Stimulated activated naive CD8-positive, alpha-beta T cell treated with anti-CD3 and anti-CD28 coated beads, Interleukin-15, Interleukin-2, amounts not matched to agents 100 ng/mL and 50 ng/mL, for 24 hours (primary cell): Measurements from ENCODE around the gene PDE1C.
"Not testable (repeated sequence)": the region's sequence is repeated elsewhere in the genome, so short reads cannot be mapped to it uniquely, and the experiment has no call there.

Experiments
- H3K27ac Mint-ChIP-seq: one replicate; pipeline ENCODE4 v1.8.0; 2021; ENCODE audit warnings: mild to moderate bottlenecking, mixed read lengths
- H3K27me3 Mint-ChIP-seq: one replicate; pipeline ENCODE4 v1.8.0; 2021; ENCODE audit warnings: mixed read lengths
- H3K36me3 Mint-ChIP-seq: one replicate; pipeline ENCODE4 v1.8.0; 2021; ENCODE audit warnings: low read depth, mixed read lengths
- H3K4me1 Mint-ChIP-seq: one replicate; pipeline ENCODE4 v1.8.0; 2021; ENCODE audit warnings: low read depth, mixed read lengths
- H3K4me3 Mint-ChIP-seq: one replicate; pipeline ENCODE4 v1.8.0; 2021; ENCODE audit warnings: mild to moderate bottlenecking, mixed read lengths
- H3K9me3 Mint-ChIP-seq: one replicate; pipeline ENCODE4 v1.8.0; 2021; ENCODE audit warnings: mixed read lengths

PDE1C gene

GRCh38 chr7:31873816-31874597 is 196.2 kb downstream of the PDE1C start:
- Mint-ChIP-seq H3K27me3 (no peaks in the 10 kb centered on the region), H3K36me3 (no peaks in the 10 kb centered on the region), H3K4me1 (no peaks in the 10 kb centered on the region), H3K27ac (no peak overlapping the region), H3K4me3 (no peak overlapping the region), H3K9me3 (peaks cover 5% of the 10 kb centered on the region)

GRCh38 chr7:31872545-31873370 is 197.4 kb downstream of the PDE1C start:
- H3K4me3 Mint-ChIP-seq: no peak overlapping the region
- H3K27ac Mint-ChIP-seq: no peak overlapping the region
- H3K36me3 Mint-ChIP-seq: no peaks in the 10 kb centered on the region
- H3K9me3 Mint-ChIP-seq: peaks cover 12% of the 10 kb centered on the region
- H3K4me1 Mint-ChIP-seq: no peaks in the 10 kb centered on the region
- no peaks in the 10 kb centered on the region for H3K27me3 Mint-ChIP-seq

GRCh38 chr7:31864646-31865045 is 205.6 kb downstream of the PDE1C start:
- no peaks in the 10 kb centered on the region for H3K36me3 Mint-ChIP-seq
- H3K4me1 Mint-ChIP-seq: no peaks in the 10 kb centered on the region
- peaks cover 20% of the 10 kb centered on the region for H3K9me3 Mint-ChIP-seq
- H3K27ac Mint-ChIP-seq: no peak overlapping the region
- no peaks in the 10 kb centered on the region for H3K27me3 Mint-ChIP-seq
- no peak overlapping the region for H3K4me3 Mint-ChIP-seq

GRCh38 chr7:31860925-31861324 is 209.3 kb downstream of the PDE1C start:
- Mint-ChIP-seq H3K4me1 (no peaks in the 10 kb centered on the region), H3K27ac (no peak overlapping the region), H3K9me3 (peaks cover 8% of the 10 kb centered on the region), H3K4me3 (no peak overlapping the region), H3K27me3 (no peaks in the 10 kb centered on the region), H3K36me3 (no peaks in the 10 kb centered on the region)

- H3K36me3 Mint-ChIP-seq: no peaks in the 10 kb centered on the region
- peaks cover 8% of the 10 kb centered on the region for H3K9me3 Mint-ChIP-seq
- H3K4me3 Mint-ChIP-seq: no peak overlapping the region
- no peak overlapping the region for H3K27ac Mint-ChIP-seq
- H3K4me1 Mint-ChIP-seq: no peaks in the 10 kb centered on the region
- H3K27me3 Mint-ChIP-seq: no peaks in the 10 kb centered on the region
Measured at GRCh38 chr7:31858055-31858454, 212.2 kb downstream of the PDE1C start.

- no peak overlapping the region for H3K4me3 Mint-ChIP-seq
- H3K27me3 Mint-ChIP-seq: no peaks in the 10 kb centered on the region
- H3K9me3 Mint-ChIP-seq: peaks cover 8% of the 10 kb centered on the region
- H3K27ac Mint-ChIP-seq: no peak overlapping the region
- H3K4me1 Mint-ChIP-seq: no peaks in the 10 kb centered on the region
- no peaks in the 10 kb centered on the region for H3K36me3 Mint-ChIP-seq
Measured at GRCh38 chr7:31857172-31857571, 213.0 kb downstream of the PDE1C start.

- Mint-ChIP-seq H3K36me3 (no peaks in the 10 kb centered on the region), H3K27ac (no peak overlapping the region), H3K9me3 (peaks cover 9% of the 10 kb centered on the region), H3K4me3 (no peak overlapping the region), H3K4me1 (no peaks in the 10 kb centered on the region), H3K27me3 (no peaks in the 10 kb centered on the region)
Measured at GRCh38 chr7:31856337-31856736, 213.9 kb downstream of the PDE1C start.

- no peak overlapping the region for H3K27ac Mint-ChIP-seq
- H3K4me3 Mint-ChIP-seq: no peak overlapping the region
- H3K4me1 Mint-ChIP-seq: no peaks in the 10 kb centered on the region
- peaks cover 3% of the 10 kb centered on the region for H3K9me3 Mint-ChIP-seq
- H3K36me3 Mint-ChIP-seq: no peaks in the 10 kb centered on the region
- H3K27me3 Mint-ChIP-seq: no peaks in the 10 kb centered on the region
Measured at GRCh38 chr7:31855530-31855929, 214.7 kb downstream of the PDE1C start.

GRCh38 chr7:31853380-31853779 is 216.8 kb downstream of the PDE1C start:
- Mint-ChIP-seq H3K36me3 (no peaks in the 10 kb centered on the region), H3K9me3 (peaks cover 8% of the 10 kb centered on the region), H3K27me3 (no peaks in the 10 kb centered on the region), H3K4me3 (no peak overlapping the region), H3K27ac (no peak overlapping the region), H3K4me1 (no peaks in the 10 kb centered on the region)

- Mint-ChIP-seq H3K4me1 (no peaks in the 10 kb centered on the region), H3K27me3 (no peaks in the 10 kb centered on the region)
Measured at GRCh38 chr7:31852462-31852861, 217.7 kb downstream of the PDE1C start.

GRCh38 chr7:31851119-31851518 is 219.1 kb downstream of the PDE1C start:
- Mint-ChIP-seq H3K27ac (no peak overlapping the region), H3K9me3 (peaks cover 8% of the 10 kb centered on the region), H3K27me3 (no peaks in the 10 kb centered on the region), H3K4me1 (no peaks in the 10 kb centered on the region), H3K36me3 (no peaks in the 10 kb centered on the region), H3K4me3 (no peak overlapping the region)

More at GRCh38 chr7:31852462-31852861, 217.7 kb downstream of the PDE1C start:
- H3K36me3 Mint-ChIP-seq: no peaks in the 10 kb centered on the region
- H3K4me3 Mint-ChIP-seq: no peak overlapping the region
- H3K9me3 Mint-ChIP-seq: peaks cover 8% of the 10 kb centered on the region
- H3K27ac Mint-ChIP-seq: no peak overlapping the region

- Mint-ChIP-seq H3K4me3 (no peak overlapping the region), H3K27me3 (no peaks in the 10 kb centered on the region), H3K9me3 (peaks cover 8% of the 10 kb centered on the region), H3K27ac (no peak overlapping the region), H3K4me1 (no peaks in the 10 kb centered on the region), H3K36me3 (no peaks in the 10 kb centered on the region)
Measured at GRCh38 chr7:31850601-31851000, 219.6 kb downstream of the PDE1C start.

GRCh38 chr7:31850066-31850465 is 220.1 kb downstream of the PDE1C start:
- no peaks in the 10 kb centered on the region for H3K27me3 Mint-ChIP-seq
- no peak overlapping the region for H3K4me3 Mint-ChIP-seq
- no peak overlapping the region for H3K27ac Mint-ChIP-seq
- peaks cover 8% of the 10 kb centered on the region for H3K9me3 Mint-ChIP-seq
- H3K36me3 Mint-ChIP-seq: no peaks in the 10 kb centered on the region
- no peaks in the 10 kb centered on the region for H3K4me1 Mint-ChIP-seq

GRCh38 chr7:31835471-31835870 is 234.7 kb downstream of the PDE1C start:
- H3K4me1 Mint-ChIP-seq: no peaks in the 10 kb centered on the region
- no peaks in the 10 kb centered on the region for H3K36me3 Mint-ChIP-seq
- no peaks in the 10 kb centered on the region for H3K27me3 Mint-ChIP-seq
- H3K9me3 Mint-ChIP-seq: peaks cover 18% of the 10 kb centered on the region
- no peak overlapping the region for H3K4me3 Mint-ChIP-seq
- H3K27ac Mint-ChIP-seq: no peak overlapping the region

- not testable (repeated sequence) for H3K27ac Mint-ChIP-seq
Measured at GRCh38 chr7:31833625-31834024, 236.6 kb downstream of the PDE1C start.

More at GRCh38 chr7:31833625-31834024, 236.6 kb downstream of the PDE1C start:
- not testable (repeated sequence) for H3K27me3 Mint-ChIP-seq, H3K4me1 Mint-ChIP-seq, H3K4me3 Mint-ChIP-seq, H3K36me3 Mint-ChIP-seq
- peaks cover 18% of the 10 kb centered on the region for H3K9me3 Mint-ChIP-seq
